Neural cell (in vitro differentiated cells): ENCODE results near the gene CPNE6. TPM values are rescaled to one million over a fixed set of nuclear protein-coding genes. Genes with fewer than 3 reads are reported as not detected.

Source experiments
- H2AFZ ChIP-seq: fragments of 200-600, 300-800 bp; sonication (generic), shearing (Covaris generic); 2 replicates; pipeline ENCODE4 v1.6.0; 2014; ENCODE audit warnings: low read depth, mild to moderate bottlenecking, antibody characterized with exemption, low read length, moderate library complexity
- H3F3A ChIP-seq: fragments of 200-600 bp; shearing (Covaris generic); 2 replicates; pipeline ENCODE4 v1.6.1; 2016; ENCODE audit warnings: mild to moderate bottlenecking, moderate library complexity, mixed read lengths, antibody characterized with exemption, low read length; ENCODE audit not compliant: insufficient read depth, poor library complexity, severe bottlenecking
- H3K27ac ChIP-seq: fragments of 200-600, 300-800 bp; sonication (generic), shearing (Covaris generic); 2 replicates; pipeline ENCODE4 v1.5.1; 2014; ENCODE audit warnings: mild to moderate bottlenecking, low read length, moderate library complexity
- H3K27me3 ChIP-seq: fragments of 300-800, 200-600 bp; sonication (generic), shearing (Covaris generic); 2 replicates; pipeline ENCODE4 v1.6.0; 2014; ENCODE audit warnings: mild to moderate bottlenecking, low read depth, low read length, moderate library complexity; ENCODE audit not compliant: insufficient read depth
- H3K36me3 ChIP-seq: fragments of 300-800, 200-600 bp; sonication (generic), shearing (Covaris generic); 2 replicates; pipeline ENCODE4 v1.5.1; 2014; ENCODE audit warnings: mild to moderate bottlenecking, antibody characterized with exemption, low read length, moderate library complexity; ENCODE audit not compliant: insufficient read depth
- H3K4me2 ChIP-seq: fragments of 300-800, 200-600 bp; sonication (generic), shearing (Covaris generic); 2 replicates; pipeline ENCODE4 v1.6.0; 2014; ENCODE audit warnings: mild to moderate bottlenecking, low read length
- H3K4me3 ChIP-seq: fragments of 300-800, 200-600 bp; sonication (generic), shearing (Covaris generic); 2 replicates; pipeline ENCODE4 v1.5.1; 2014; ENCODE audit warnings: mild to moderate bottlenecking, low read length, moderate library complexity
- H3K79me2 ChIP-seq: fragments of 200-600 bp; shearing (Covaris generic); replicated peaks from 2 replicates; pipeline ENCODE4 v1.6.0; 2014; ENCODE audit warnings: mild to moderate bottlenecking, low read length, moderate library complexity; ENCODE audit not compliant: insufficient read depth
- H3K9ac ChIP-seq: fragments of 300-800, 200-600 bp; sonication (generic), shearing (Covaris generic); 2 replicates; pipeline ENCODE4 v1.6.1; 2016; ENCODE audit warnings: mild to moderate bottlenecking, low read length, mixed read lengths
- H3K9me2 ChIP-seq: fragments of 200-600 bp; shearing (Covaris generic); 2 replicates; pipeline ENCODE4 v1.6.1; 2016; ENCODE audit warnings: mild to moderate bottlenecking, low read length, mixed read lengths; ENCODE audit not compliant: insufficient read depth
- H3K9me3 ChIP-seq: fragments of 200-600, 300-800 bp; sonication (generic), shearing (Covaris generic); 2 replicates; pipeline ENCODE4 v1.6.1; 2016; ENCODE audit warnings: mild to moderate bottlenecking, mixed run types, low read length, moderate library complexity, mixed read lengths
- H4K20me1 ChIP-seq: fragments of 200-600 bp; shearing (Covaris generic); 2 replicates; pipeline ENCODE4 v1.6.1; 2016; ENCODE audit warnings: mild to moderate bottlenecking, mixed run types; ENCODE audit not compliant: insufficient read depth
- CTCF ChIP-seq: fragments of 450-650 bp; IDR thresholded peaks from 2 replicates; pipeline ENCODE4 v1.5.1; 2014; ENCODE audit warnings: antibody characterized with exemption, mild to moderate bottlenecking, moderate library complexity; ENCODE audit not compliant: poor library complexity, severe bottlenecking
- EP300 ChIP-seq: fragments of 450-650 bp; conservative IDR thresholded peaks from 2 replicates; pipeline ENCODE4 v1.6.1; 2014; ENCODE audit warnings: antibody characterized with exemption, mild to moderate bottlenecking, moderate library complexity; ENCODE audit not compliant: poor library complexity, severe bottlenecking
- EZH2 ChIP-seq: fragments of 200-600, 300-800 bp; shearing (Covaris generic), sonication (generic); IDR thresholded peaks from 2 replicates; pipeline ENCODE4 v1.6.1; 2014; ENCODE audit warnings: antibody characterized with exemption, low read length, borderline replicate concordance, mild to moderate bottlenecking; ENCODE audit not compliant: insufficient read depth, poor library complexity, severe bottlenecking
- MXI1 ChIP-seq: fragments of 450-650 bp; conservative IDR thresholded peaks from 2 replicates; pipeline ENCODE4 v1.6.1; 2014; ENCODE audit warnings: antibody characterized with exemption, mild to moderate bottlenecking; ENCODE audit not compliant: poor library complexity, severe bottlenecking
- POLR2AphosphoS5 ChIP-seq: IDR thresholded peaks from 2 replicates; pipeline ENCODE4 v1.6.1; 2012
- RAD21 ChIP-seq: fragments of 450-650 bp; conservative IDR thresholded peaks from 2 replicates; pipeline ENCODE4 v1.6.1; 2014; ENCODE audit warnings: antibody characterized with exemption, mild to moderate bottlenecking, moderate library complexity
- REST ChIP-seq: IDR thresholded peaks from 2 replicates; pipeline ENCODE4 v1.6.1; 2012; ENCODE audit warnings: borderline replicate concordance
- SMC3 ChIP-seq: fragments of 450-650 bp; conservative IDR thresholded peaks from 2 replicates; pipeline ENCODE4 v1.6.1; 2014; ENCODE audit warnings: antibody characterized with exemption, mild to moderate bottlenecking, moderate library complexity; ENCODE audit not compliant: poor library complexity
- TAF1 ChIP-seq: IDR thresholded peaks from 2 replicates; pipeline ENCODE4 v1.6.1; 2012; ENCODE audit warnings: low read depth
- polyA plus RNA-seq: library from polyadenylated mRNA; depleted of rRNA; stranded (reverse); fragments of >200 nt; gene quantifications from 2 replicates; pipeline ENCODE4 v1.2.3, GENCODE V29; 2014

The CPNE6 gene
- polyA plus RNA-seq, 1 donor from 2014 or later, result 4.1 TPM

DNA sequence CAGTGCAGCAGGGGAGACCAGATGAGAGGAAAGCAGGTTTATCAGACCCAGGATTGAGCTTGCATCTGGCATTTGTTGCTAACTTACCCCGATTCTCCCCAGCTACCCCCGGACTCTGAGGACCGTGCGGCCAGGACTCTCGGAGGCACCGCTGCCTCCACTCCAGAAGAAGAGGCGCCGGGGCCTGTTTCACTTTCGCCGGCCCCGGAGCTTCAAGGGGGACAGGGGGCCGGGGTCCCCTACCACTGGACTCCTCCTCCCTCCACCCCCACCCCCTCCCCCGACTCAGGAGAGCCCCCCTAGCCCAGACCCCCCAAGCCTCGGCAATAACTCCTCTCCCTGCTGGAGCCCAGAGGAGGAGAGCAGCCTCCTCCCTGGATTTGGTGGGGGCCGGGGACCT is 6.5 kb upstream of the CPNE6 start:
- TF ChIP-seq TAF1, result no peak
- no peak for TF ChIP-seq REST
- no peak for TF ChIP-seq EP300
- TF ChIP-seq SMC3, result no peak
- TF ChIP-seq POLR2AphosphoS5, result no peak
- no peak for TF ChIP-seq MXI1
- Histone ChIP-seq H3K4me3 (no peak overlapping the region), H3K79me2 (no peaks in the 10 kb centered on the region), H3K9ac (no peak overlapping the region), H3K4me2 (no peak overlapping the region), H3F3A (no peaks in the 10 kb centered on the region), H3K27ac (no peak overlapping the region), H3K9me3 (no peaks in the 10 kb centered on the region), H4K20me1 (no peaks in the 10 kb centered on the region), H3K9me2 (no peaks in the 10 kb centered on the region), H3K36me3 (no peaks in the 10 kb centered on the region), H2AFZ (no peak overlapping the region), H3K27me3 (no peaks in the 10 kb centered on the region)

DNA sequence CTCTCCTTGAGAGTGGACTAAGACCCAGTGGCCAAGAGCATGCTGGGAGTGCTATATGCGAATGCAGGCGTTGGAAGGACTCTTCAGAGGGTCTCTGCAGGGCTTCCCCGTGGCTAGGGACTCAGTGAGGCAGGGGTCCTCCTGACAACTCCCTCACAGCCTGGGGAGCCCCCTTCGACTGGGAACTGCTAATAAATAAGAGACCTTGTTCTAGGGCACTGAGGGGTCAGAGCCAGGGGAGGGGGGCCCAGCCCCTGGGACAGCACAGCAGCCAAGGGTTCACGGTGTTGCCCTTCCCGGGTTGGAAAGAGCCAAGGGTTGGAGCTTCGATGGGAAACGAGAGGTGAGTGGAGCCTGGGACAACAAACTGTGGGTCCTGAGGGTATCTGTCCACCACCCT is 6.0 kb upstream of the CPNE6 start:
- Histone ChIP-seq H3K9me3 (no peaks in the 10 kb centered on the region), H2AFZ (no peak overlapping the region), H3K79me2 (no peaks in the 10 kb centered on the region), H3K4me2 (no peak overlapping the region), H4K20me1 (no peaks in the 10 kb centered on the region), H3K9me2 (no peaks in the 10 kb centered on the region), H3K27me3 (no peaks in the 10 kb centered on the region), H3K27ac (no peak overlapping the region), H3K36me3 (no peaks in the 10 kb centered on the region), H3K9ac (no peak overlapping the region), H3K4me3 (no peak overlapping the region), H3F3A (no peaks in the 10 kb centered on the region)
- no peak for TF ChIP-seq REST
- TF ChIP-seq CTCF, result no peak
- no peak for TF ChIP-seq EP300
- TF ChIP-seq EZH2, result no peak
- no peak for TF ChIP-seq SMC3
- TF ChIP-seq TAF1, result no peak
- TF ChIP-seq POLR2AphosphoS5, result no peak
- no peak for TF ChIP-seq MXI1
- no peak for TF ChIP-seq RAD21
